ENCODE measurements around the gene LY6G6C. TPM values are rescaled to one million over a fixed set of nuclear protein-coding genes. Genes with fewer than 3 reads are reported as not detected.

LY6G6C gene
- polyA plus RNA-seq, 3 donors: 0.27 TPM; not detected in 2

DNA sequence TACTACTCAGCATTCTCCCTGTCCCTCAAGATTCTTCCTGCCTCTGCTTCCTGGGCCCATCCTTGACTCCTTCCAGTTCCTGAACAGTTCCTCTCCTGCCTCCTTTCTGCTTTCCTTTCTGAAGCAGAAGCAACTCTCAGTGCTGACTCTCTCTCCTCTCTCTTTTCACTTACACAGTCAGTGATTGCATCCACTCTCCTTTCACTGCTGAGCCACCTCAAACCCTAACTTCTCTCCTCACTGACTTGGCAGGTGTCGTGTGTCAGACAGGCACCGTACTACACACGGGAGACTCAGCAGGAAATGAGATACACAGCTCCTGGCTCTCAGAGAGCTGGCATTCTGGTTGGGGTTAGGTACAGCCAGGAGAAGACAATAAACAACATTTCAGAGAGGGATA, 24.0 kb downstream of the LY6G6C start:
- DNase-seq: no peak
- no peak overlapping the region for H3K4me3 Mint-ChIP-seq
- Histone ChIP-seq H3K79me2 (ENCODE audit: insufficient read depth, low read length) (peaks cover 55% of the 10 kb centered on the region), H3K4me3 (replicated peaks in 1 of 3; ENCODE audit: low read depth in 2 of 3, low read length in 3 of 3) (no peak overlapping the region), H3K27me3 (ENCODE audit: control insufficient read depth in 2 of 2, insufficient read depth in 2 of 2, low read length in 2 of 2) (no peaks in the 10 kb centered on the region), H3K4me2 (replicated peaks; ENCODE audit: extremely low read depth, low read length, poor library complexity, severe bottlenecking) (no peak overlapping the region), H3K9ac (ENCODE audit: insufficient read depth, low read length, poor library complexity, severe bottlenecking) (no peak overlapping the region), H4K20me1 (ENCODE audit: insufficient read depth, low read length) (peaks cover 48% of the 10 kb centered on the region), H3K27ac (ENCODE audit: low read depth in 1 of 2, low read length in 2 of 2) (peak overlapping the region in 1 of 2 donors; percentile 45), H3K36me3 (replicated peaks in 1 of 2; ENCODE audit: control insufficient read depth in 1 of 2, insufficient read depth in 2 of 2, low read length in 2 of 2) (peaks cover 55 to 86% of the 10 kb centered on the region in 2 donors), H2AFZ (ENCODE audit: insufficient read depth, low read depth, low read length, poor library complexity, severe bottlenecking) (no peak overlapping the region), H3K9me3 (replicated peaks in 1 of 2; ENCODE audit: control insufficient read depth in 1 of 2, insufficient read depth in 1 of 2, low read length in 2 of 2) (no peaks in the 10 kb centered on the region), H3K4me1 (ENCODE audit: control insufficient read depth in 1 of 2, insufficient read depth in 2 of 2, low read length in 2 of 2) (peaks cover 15 to 19% of the 10 kb centered on the region in 2 donors)
- TF ChIP-seq, protein P1, sequence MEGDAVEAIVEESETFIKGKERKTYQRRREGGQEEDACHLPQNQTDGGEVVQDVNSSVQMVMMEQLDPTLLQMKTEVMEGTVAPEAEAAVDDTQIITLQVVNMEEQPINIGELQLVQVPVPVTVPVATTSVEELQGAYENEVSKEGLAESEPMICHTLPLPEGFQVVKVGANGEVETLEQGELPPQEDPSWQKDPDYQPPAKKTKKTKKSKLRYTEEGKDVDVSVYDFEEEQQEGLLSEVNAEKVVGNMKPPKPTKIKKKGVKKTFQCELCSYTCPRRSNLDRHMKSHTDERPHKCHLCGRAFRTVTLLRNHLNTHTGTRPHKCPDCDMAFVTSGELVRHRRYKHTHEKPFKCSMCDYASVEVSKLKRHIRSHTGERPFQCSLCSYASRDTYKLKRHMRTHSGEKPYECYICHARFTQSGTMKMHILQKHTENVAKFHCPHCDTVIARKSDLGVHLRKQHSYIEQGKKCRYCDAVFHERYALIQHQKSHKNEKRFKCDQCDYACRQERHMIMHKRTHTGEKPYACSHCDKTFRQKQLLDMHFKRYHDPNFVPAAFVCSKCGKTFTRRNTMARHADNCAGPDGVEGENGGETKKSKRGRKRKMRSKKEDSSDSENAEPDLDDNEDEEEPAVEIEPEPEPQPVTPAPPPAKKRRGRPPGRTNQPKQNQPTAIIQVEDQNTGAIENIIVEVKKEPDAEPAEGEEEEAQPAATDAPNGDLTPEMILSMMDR (IDR thresholded peaks at IDR 0.05): no peak
- intact Hi-C loops (cut with micrococcal nuclease): no loop called here
- H3K9me3 Mint-ChIP-seq: no peaks in the 10 kb centered on the region
- H3K27me3 Mint-ChIP-seq (ENCODE audit: low read depth in 3 of 3): no peaks in the 10 kb centered on the region
- H3K4me1 Mint-ChIP-seq: peaks cover 23% of the 10 kb centered on the region
- H3K27ac Mint-ChIP-seq: peak overlapping the region; percentile 6 to 75 (median 43)
- peaks cover 56 to 83% of the 10 kb centered on the region in 2 donors for H3K36me3 Mint-ChIP-seq
- no CpG with 5 or more reads among the region's 3 CpGs for WGBS (ENCODE audit: insufficient coverage)

DNA sequence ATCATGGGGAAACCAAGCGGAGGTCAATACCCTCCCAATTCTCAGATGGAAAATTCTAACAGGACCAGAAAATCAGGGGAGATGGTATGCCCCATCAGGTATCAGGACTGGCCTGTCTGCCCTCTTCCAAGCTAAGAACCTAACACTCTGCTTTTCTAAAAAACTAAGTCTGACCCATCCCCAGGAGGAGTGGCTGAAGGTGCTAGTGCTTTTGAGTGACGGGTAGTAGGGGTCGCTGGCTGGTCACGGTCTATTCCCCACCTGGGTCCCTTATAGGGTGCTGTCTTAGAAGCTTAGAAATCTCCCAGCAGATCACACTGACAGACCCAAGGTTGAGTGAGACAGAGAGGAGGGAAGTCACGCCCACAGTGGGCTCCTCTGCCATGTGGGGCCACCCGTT, 28.0 kb downstream of the LY6G6C start:
- Histone ChIP-seq H3K27ac (ENCODE audit: low read depth in 1 of 2, low read length in 2 of 2) (no peak overlapping the region), H3K27me3 (ENCODE audit: control insufficient read depth in 2 of 2, insufficient read depth in 2 of 2, low read length in 2 of 2) (no peaks in the 10 kb centered on the region), H3K4me3 (replicated peaks in 1 of 3; ENCODE audit: low read depth in 2 of 3, low read length in 3 of 3) (no peak overlapping the region), H3K9ac (ENCODE audit: insufficient read depth, low read length, poor library complexity, severe bottlenecking) (no peak overlapping the region), H3K4me2 (replicated peaks; ENCODE audit: extremely low read depth, low read length, poor library complexity, severe bottlenecking) (no peak overlapping the region), H3K4me1 (ENCODE audit: control insufficient read depth in 1 of 2, insufficient read depth in 2 of 2, low read length in 2 of 2) (peaks cover 9 to 10% of the 10 kb centered on the region in 2 donors), H4K20me1 (ENCODE audit: insufficient read depth, low read length) (peaks cover 41% of the 10 kb centered on the region), H3K9me3 (replicated peaks in 1 of 2; ENCODE audit: control insufficient read depth in 1 of 2, insufficient read depth in 1 of 2, low read length in 2 of 2) (no peaks in the 10 kb centered on the region), H2AFZ (ENCODE audit: insufficient read depth, low read depth, low read length, poor library complexity, severe bottlenecking) (no peak overlapping the region), H3K36me3 (replicated peaks in 1 of 2; ENCODE audit: control insufficient read depth in 1 of 2, insufficient read depth in 2 of 2, low read length in 2 of 2) (peaks cover 76 to 95% of the 10 kb centered on the region in 2 donors), H3K79me2 (ENCODE audit: insufficient read depth, low read length) (peaks cover 16% of the 10 kb centered on the region)
- DNase-seq: no peak
- no peaks in the 10 kb centered on the region for H3K27me3 Mint-ChIP-seq (ENCODE audit: low read depth in 3 of 3)
- H3K4me1 Mint-ChIP-seq: peaks cover 20% of the 10 kb centered on the region
- peaks cover 77 to 91% of the 10 kb centered on the region in 2 donors for H3K36me3 Mint-ChIP-seq
- 72% methylated on average over 2 of the region's 6 CpGs for WGBS (ENCODE audit: insufficient coverage)
- no peak overlapping the region for H3K4me3 Mint-ChIP-seq
- intact Hi-C loops (cut with micrococcal nuclease): no loop called here
- H3K9me3 Mint-ChIP-seq: no peaks in the 10 kb centered on the region
- no peak overlapping the region for H3K27ac Mint-ChIP-seq
- TF ChIP-seq, protein P1 (IDR thresholded peaks at IDR 0.05): no peak

All from CD14-positive monocyte (primary cell).